Panc1 (cell line): Measurements from ENCODE around the gene ARFGEF3.

Experiments
- CTCF ChIP-seq: fragments of 450-650 bp; IDR thresholded peaks from 2 replicates; pipeline ENCODE4 v1.5.1; 2017; ENCODE audit warnings: mild to moderate bottlenecking
- POLR2AphosphoS5 ChIP-seq: IDR thresholded peaks from 2 replicates; pipeline ENCODE4 v1.6.1; 2012; ENCODE audit warnings: mild to moderate bottlenecking, low read depth, low read length, moderate library complexity
- REST ChIP-seq, 2 experiments: IDR thresholded peaks; 2 replicates each; pipeline ENCODE4 v1.6.1; 2011 to 2012; ENCODE audit warnings: low read depth in 2 of 2, control low read depth in 1 of 2, low read length in 1 of 2, mild to moderate bottlenecking in 1 of 2, moderate library complexity in 1 of 2; ENCODE audit not compliant: insufficient read depth in 1 of 2

- TF ChIP-seq CTCF (no peak), POLR2AphosphoS5 (no peak), REST (IDR thresholded peaks at IDR 0.05; ENCODE audit: insufficient read depth in 1 of 2, low read depth in 2 of 2, low read length in 1 of 2) (no peak)
These were observed 16.3 kb upstream of the ARFGEF3 start for GRCh38 chr6:138145402-138145801.
